Progenitor cell of endocrine pancreas (in vitro differentiated cells): ENCODE data around the gene ZNF740. TPM values are rescaled to one million over a fixed set of nuclear protein-coding genes. Genes with fewer than 3 reads are reported as not detected.

ENCODE experiments used
- total RNA-seq: library from RNA; stranded (reverse); gene quantifications from 2 replicates; pipeline ENCODE4 v1.2.1, GENCODE V29; 2021

The ZNF740 gene
- total RNA-seq, 1 donor from 2014 or later, result 75.7 TPM

Other genes starting within 250 kb of the ZNF740 start
- 608 and 692 TPM in 2 replicates for gene KRT18, start 231.6 kb upstream of the ZNF740 start, total RNA-seq
- gene EIF4B, start 174.3 kb upstream of the ZNF740 start, total RNA-seq, result 447 and 487 TPM in 2 replicates
- 6.6 and 7.3 TPM in 2 replicates for gene TNS2, start 130.7 kb upstream of the ZNF740 start, total RNA-seq
- gene SPRYD3, start 101.3 kb upstream of the ZNF740 start, total RNA-seq, result 17.9 and 18.0 TPM in 2 replicates
- 25.7 and 26.5 TPM in 2 replicates for gene IGFBP6, start 83.1 kb upstream of the ZNF740 start, total RNA-seq
- gene SOAT2, start 77.2 kb upstream of the ZNF740 start, total RNA-seq, result 0.98 and 1.1 TPM in 2 replicates
- gene CSAD, start 203 bp downstream of the ZNF740 start, total RNA-seq, result 58.6 and 59.0 TPM in 2 replicates
- gene ITGB7, start 26.5 kb downstream of the ZNF740 start, total RNA-seq, result 0.29 and 0.93 TPM in 2 replicates
- 4.9 and 5.2 TPM in 2 replicates for gene RARG, start 51.5 kb downstream of the ZNF740 start, total RNA-seq
- 24.3 and 27.1 TPM in 2 replicates for gene ESPL1, start 87.6 kb downstream of the ZNF740 start, total RNA-seq
- gene PFDN5, start 114.8 kb downstream of the ZNF740 start, total RNA-seq, result 377 and 379 TPM in 2 replicates
- gene MYG1, start 119.0 kb downstream of the ZNF740 start, total RNA-seq, result 58.9 and 60.7 TPM in 2 replicates
- gene AAAS, start 140.9 kb downstream of the ZNF740 start, total RNA-seq, result 72.1 and 75.0 TPM in 2 replicates
- gene SP7, start 155.6 kb downstream of the ZNF740 start, total RNA-seq, result 0.10 TPM in 1 of 2 replicates, not detected in the other
- gene SP1, start 199.5 kb downstream of the ZNF740 start, total RNA-seq, result 90.5 and 92.6 TPM in 2 replicates
- 35.1 and 35.7 TPM in 2 replicates for gene AMHR2, start 243.1 kb downstream of the ZNF740 start, total RNA-seq